B cell (primary cell): ENCODE data around the gene TMEM256.

Experiments
- CTCF ChIP-seq: fragments of 200-600 bp; IDR thresholded peaks from one replicate; pipeline ENCODE4 v1.8.0; 2022; ENCODE audit warnings: antibody characterized with exemption, mild to moderate bottlenecking
- EZH2 ChIP-seq: IDR thresholded peaks from 2 replicates; pipeline ENCODE4 v1.6.1; 2012; ENCODE audit warnings: borderline replicate concordance, low read depth, mild to moderate bottlenecking, moderate library complexity, low read length; ENCODE audit not compliant: insufficient read depth, poor library complexity, severe bottlenecking

- TF ChIP-seq CTCF (no peak), EZH2 (no peak)
These were observed 49.5 kb downstream of the TMEM256 start for GRCh38 chr17:7354262-7354843.
